GM12891 (cell line): Measurements from ENCODE around the gene PMM1.

Experiments
- DNase-seq: peaks from one replicate; pipeline ENCODE4 v3.0.0; 2011; ENCODE audit warnings: low spot score; ENCODE audit not compliant: insufficient read length
- FAIRE-seq: peaks from 2 replicates; lab custom pipeline; 2011; peaks lifted over from hg19 to GRCh38; lab: Jason Lieb, UNC
- PAX5 ChIP-seq: IDR thresholded peaks from 2 replicates; pipeline ENCODE4 v1.6.1; 2011; ENCODE audit warnings: low read length, moderate library complexity, mild to moderate bottlenecking; ENCODE audit not compliant: insufficient read depth, severe bottlenecking
- POLR2A ChIP-seq: IDR thresholded peaks from 2 replicates; pipeline ENCODE4 v1.6.1; 2011; ENCODE audit warnings: low read depth, low read length, control low read depth
- POLR2AphosphoS5 ChIP-seq: IDR thresholded peaks from 2 replicates; pipeline ENCODE4 v1.6.1; 2011; ENCODE audit warnings: low read depth, low read length, control low read depth
- POU2F2 ChIP-seq: IDR thresholded peaks from 2 replicates; pipeline ENCODE4 v1.6.1; 2011; ENCODE audit warnings: low read depth, mild to moderate bottlenecking, control low read depth, low read length, moderate library complexity
- SPI1 ChIP-seq: IDR thresholded peaks from 2 replicates; pipeline ENCODE4 v1.6.1; 2011; ENCODE audit warnings: low read depth, low read length, control low read depth
- TAF1 ChIP-seq: IDR thresholded peaks from 2 replicates; pipeline ENCODE4 v1.6.1; 2011; ENCODE audit warnings: low read depth, low read length, control low read depth

Gene PMM1

GRCh38 chr22:41621099-41621910 lies 31.7 kb upstream of the PMM1 start, which contains the start of gene XRCC6:
XRCC6 (plus strand) TSS chr22:41621295; CDS start chr22:41622005, 710 bp downstream.
- DNase-seq, result peak; percentile 98
- peak; percentile 100 for FAIRE-seq
- TF ChIP-seq POLR2A (peak; percentile 90), PAX5 (no peak), SPI1 (no peak), POLR2AphosphoS5 (peak; percentile 92), POU2F2 (0 out of 2 replicates have a peak, but pooled peaks have one; percentile 11), TAF1 (peak; percentile 23; the same call in 1 of the 2 replicates)

GRCh38 chr22:41620589-41621098 lies 31.0 kb upstream of the PMM1 start, which contains the start of gene DESI1:
DESI1 (minus strand) TSS chr22:41621043; CDS start chr22:41620839, 204 bp downstream.
- peak; percentile 32 for DNase-seq
- TF ChIP-seq POU2F2 (no peak), PAX5 (no peak), SPI1 (no peak), TAF1 (peak; percentile 89), POLR2AphosphoS5 (peak; percentile 93), POLR2A (peak; percentile 86)
- no peak for FAIRE-seq

- FAIRE-seq, result no peak
- DNase-seq, result peak; percentile 19
- TF ChIP-seq TAF1 (no peak), POLR2A (0 out of 2 replicates have a peak, but pooled peaks have one; percentile 26), POLR2AphosphoS5 (peak; percentile 1; the same call in 1 of the 2 replicates)
These were observed 30.4 kb upstream of the PMM1 start for GRCh38 chr22:41619979-41620588.

- DNase-seq (no peak), FAIRE-seq (no peak)
- TF ChIP-seq PAX5 (no peak), POLR2AphosphoS5 (no peak), POLR2A (no peak), POU2F2 (no peak), SPI1 (no peak), TAF1 (no peak)
These were observed 23.8 kb upstream of the PMM1 start for GRCh38 chr22:41613456-41613855.

GRCh38 chr22:41612603-41613306 lies 23.1 kb upstream of the PMM1 start:
- FAIRE-seq, result no peak
- DNase-seq, result no peak
- TF ChIP-seq TAF1 (no peak), POLR2AphosphoS5 (no peak), PAX5 (no peak)

GRCh38 chr22:41608386-41608785 lies 18.7 kb upstream of the PMM1 start:
- DNase-seq (no peak), FAIRE-seq (no peak)
- TF ChIP-seq PAX5 (no peak), POLR2A (no peak), POLR2AphosphoS5 (no peak), TAF1 (no peak), SPI1 (no peak), POU2F2 (no peak)

DNA sequence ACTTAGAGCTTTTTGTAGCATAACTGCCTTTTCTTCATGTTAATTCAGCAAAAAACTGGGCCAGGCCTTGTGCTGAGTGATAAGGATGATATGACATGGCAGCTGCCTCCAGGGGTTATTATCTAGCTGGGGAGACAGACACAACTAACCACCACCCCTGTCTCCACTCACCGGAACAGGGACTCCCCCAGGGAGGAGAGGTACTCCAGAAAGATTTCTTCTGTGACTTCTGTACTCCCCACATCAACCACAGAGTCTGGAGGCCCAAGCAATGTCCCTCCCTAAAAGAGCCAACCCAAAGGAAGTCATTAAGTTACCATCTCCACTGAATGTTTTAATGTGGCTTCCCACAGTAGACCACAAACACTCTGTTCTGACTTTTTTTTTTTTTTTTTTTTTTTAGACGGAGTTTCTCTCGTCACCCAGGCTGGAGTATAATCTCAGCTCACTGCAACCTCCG lies 14.3 kb upstream of the PMM1 start:
- FAIRE-seq (peak; percentile 92), DNase-seq (peak; percentile 54)
- peak; percentile 31; the same call in 1 of the 2 replicates for TF ChIP-seq SPI1
- TF ChIP-seq POLR2AphosphoS5, result no peak
- TF ChIP-seq TAF1, result no peak
- TF ChIP-seq POU2F2, result 0 out of 2 replicates have a peak, but pooled peaks have one; percentile 70
- peak; percentile 80 for TF ChIP-seq PAX5
- no peak for TF ChIP-seq POLR2A

DNA sequence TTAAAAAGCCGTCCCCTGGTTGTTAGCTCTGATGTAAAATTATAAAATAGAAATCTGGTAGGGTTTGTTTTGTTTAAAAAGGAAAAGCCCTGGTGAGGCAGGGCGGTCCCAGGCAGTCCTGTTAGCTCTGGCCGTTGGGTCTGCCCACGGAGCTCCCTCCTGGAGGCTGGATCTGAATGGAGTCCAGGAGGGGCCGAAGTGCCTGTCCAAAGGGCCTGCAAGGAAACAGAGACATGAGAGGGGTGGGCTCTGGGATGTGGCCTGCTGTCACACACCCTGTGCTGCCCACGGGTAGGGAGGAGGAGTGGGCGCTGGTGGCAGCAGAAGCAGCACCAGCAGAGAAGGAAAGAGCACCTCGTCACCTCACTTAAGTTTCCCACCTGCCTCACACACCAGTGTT lies 11.3 kb upstream of the PMM1 start:
- DNase-seq, result no peak
- FAIRE-seq, result no peak
- TF ChIP-seq POLR2AphosphoS5, result no peak
- no peak for TF ChIP-seq POU2F2
- no peak for TF ChIP-seq POLR2A
- TF ChIP-seq PAX5, result no peak
- TF ChIP-seq TAF1, result no peak
- TF ChIP-seq SPI1, result no peak
